MV-4-11 (cell line): ENCODE results near the gene NRN1.

Source experiments
- DNase-seq: peaks from one replicate; lab custom pipeline; 2025; lab: John Stamatoyannopoulos, UW

Gene NRN1

GRCh38 chr6:6002005-6002847 lies 4.5 kb downstream of the NRN1 start:
- DNase-seq, result no peak

- no peak for DNase-seq
These were observed 5.3 kb downstream of the NRN1 start for GRCh38 chr6:6001443-6001842.

GRCh38 chr6:5999688-6000608 lies 6.8 kb downstream of the NRN1 start:
- DNase-seq, result no peak

- DNase-seq, result no peak
These were observed 7.7 kb downstream of the NRN1 start for GRCh38 chr6:5998711-5999687.

- DNase-seq, result no peak
These were observed 8.5 kb downstream of the NRN1 start for GRCh38 chr6:5998236-5998635.

- peak; percentile 66 for DNase-seq
These were observed 9.2 kb downstream of the NRN1 start for GRCh38 chr6:5997420-5997987.

GRCh38 chr6:5996714-5997419 lies 9.9 kb downstream of the NRN1 start:
- no peak for DNase-seq

- no peak for DNase-seq
These were observed 10.6 kb downstream of the NRN1 start for GRCh38 chr6:5995949-5996713.

GRCh38 chr6:5995658-5995948 lies 11.1 kb downstream of the NRN1 start:
- DNase-seq, result no peak

GRCh38 chr6:5994999-5995657 lies 11.6 kb downstream of the NRN1 start:
- no peak for DNase-seq

GRCh38 chr6:5994234-5994998 lies 12.3 kb downstream of the NRN1 start:
- DNase-seq, result no peak

GRCh38 chr6:5992551-5993225 lies 14.0 kb downstream of the NRN1 start:
- no peak for DNase-seq

GRCh38 chr6:5990786-5991185 lies 15.9 kb downstream of the NRN1 start:
- DNase-seq, result no peak

GRCh38 chr6:5989141-5989723 lies 17.5 kb downstream of the NRN1 start:
- DNase-seq, result peak; percentile 89

- no peak for DNase-seq
These were observed 19.9 kb downstream of the NRN1 start for GRCh38 chr6:5986861-5987260.

- DNase-seq, result no peak
These were observed 22.3 kb downstream of the NRN1 start for GRCh38 chr6:5984150-5985089.
